ENCODE data around the gene SNAPC5. TPM values are rescaled to one million over a fixed set of nuclear protein-coding genes. Genes with fewer than 3 reads are reported as not detected.

SNAPC5 gene
- total and polyA plus RNA-seq, 2 of the 13 experiments (the other 11 are each of a cell fraction or from before 2014, with no cell fraction given): 14.8 to 36.2 TPM

DNA sequence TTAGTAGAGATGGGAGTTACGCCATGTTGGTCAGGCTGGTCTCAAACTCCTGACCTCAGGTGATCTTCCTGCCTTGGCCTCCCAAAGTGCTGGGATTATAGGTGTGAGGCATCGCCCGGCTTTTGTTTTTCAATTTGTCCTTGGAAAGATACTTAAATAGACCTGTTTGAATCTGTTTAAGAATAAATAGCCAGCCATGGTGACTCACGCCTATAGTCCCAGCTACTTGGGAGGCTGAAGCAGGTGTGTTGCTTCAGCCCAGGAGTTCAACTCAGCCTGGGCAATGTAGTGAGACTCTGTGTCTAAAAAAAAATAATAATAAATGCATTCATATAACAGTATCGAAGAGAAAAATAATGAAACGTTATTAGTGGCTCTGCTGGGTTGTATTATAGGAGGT is 17.3 kb downstream of the SNAPC5 start:
- Histone ChIP-seq H2AFZ (ENCODE audit: low read length) (no peak overlapping the region), H3K4me1 (ENCODE audit: insufficient read depth, low read length) (no peaks in the 10 kb centered on the region), H3K27ac (ENCODE audit: extremely low read length, insufficient read depth, low read length) (no peak overlapping the region), H3K79me2 (ENCODE audit: insufficient read depth, low read length) (no peaks in the 10 kb centered on the region), H3K27me3 (ENCODE audit: control insufficient read depth in 1 of 2, insufficient read depth in 2 of 2, low read length in 2 of 2) (no peaks in the 10 kb centered on the region), H3K9me3 (ENCODE audit: low read length) (no peaks in the 10 kb centered on the region), H4K20me1 (ENCODE audit: insufficient read depth, low read length) (no peaks in the 10 kb centered on the region), H3K4me2 (ENCODE audit: low read depth, low read length) (no peak overlapping the region), H3K36me3 (replicated peaks in 1 of 2; ENCODE audit: control insufficient read depth in 1 of 2, insufficient read depth in 2 of 2, low read length in 2 of 2) (peaks cover 17 to 34% of the 10 kb centered on the region in 2 experiments), H3K4me3 (replicated peaks in 1 of 3; ENCODE audit: insufficient read depth in 1 of 3, low read depth in 2 of 3, low read length in 3 of 3) (no peak overlapping the region), H3K9ac (ENCODE audit: insufficient read depth, low read depth, low read length) (no peak overlapping the region)
- FAIRE-seq: no peak
- TF ChIP-seq GZF1 (CRISPR knock-in tag; IDR thresholded peaks at IDR 0.05): no peak
- no peak for TF ChIP-seq CTCF (CRISPR knock-in tag; IDR thresholded peaks at IDR 0.05)
- TF ChIP-seq SIX4 (CRISPR knock-in tag; IDR thresholded peaks at IDR 0.05): no peak
- TF ChIP-seq, protein P1, sequence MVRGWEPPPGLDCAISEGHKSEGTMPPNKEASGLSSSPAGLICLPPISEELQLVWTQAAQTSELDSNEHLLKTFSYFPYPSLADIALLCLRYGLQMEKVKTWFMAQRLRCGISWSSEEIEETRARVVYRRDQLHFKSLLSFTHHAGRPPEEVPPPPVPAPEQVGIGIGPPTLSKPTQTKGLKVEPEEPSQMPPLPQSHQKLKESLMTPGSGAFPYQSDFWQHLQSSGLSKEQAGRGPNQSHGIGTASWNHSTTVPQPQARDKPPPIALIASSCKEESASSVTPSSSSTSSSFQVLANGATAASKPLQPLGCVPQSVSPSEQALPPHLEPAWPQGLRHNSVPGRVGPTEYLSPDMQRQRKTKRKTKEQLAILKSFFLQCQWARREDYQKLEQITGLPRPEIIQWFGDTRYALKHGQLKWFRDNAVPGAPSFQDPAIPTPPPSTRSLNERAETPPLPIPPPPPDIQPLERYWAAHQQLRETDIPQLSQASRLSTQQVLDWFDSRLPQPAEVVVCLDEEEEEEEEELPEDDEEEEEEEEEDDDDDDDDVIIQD (CRISPR knock-in tag; IDR thresholded peaks at IDR 0.05; ENCODE audit: low read depth): no peak
- intact Hi-C loops (cut with micrococcal nuclease; ENCODE audit: unreplicated experiment): no loop called here
- ATAC-seq: no peak
- no peak for DNase-seq (ENCODE audit: low spot score)
- BruUV-seq (replicated peaks): no TSS peak
- ChIA-PET CTCF (ENCODE audit: low intra/inter-chr PET ratio, low total read pairs) (no interaction called here), POLR2A (no interaction called here)
- 96% methylated on average over 6 of the region's 6 CpGs for WGBS (ENCODE audit: low lambda C conversion rate)
- in situ Hi-C loops (cut with HindIII; ENCODE audit: extremely low pct_ligation_motif_present, low pct_unique_long_range_greater_than_20kb): loop anchor here (25.0 kb wide), 1 partner anchor 93 kb away; the partner anchor contains the start of gene MAP2K1

DNA sequence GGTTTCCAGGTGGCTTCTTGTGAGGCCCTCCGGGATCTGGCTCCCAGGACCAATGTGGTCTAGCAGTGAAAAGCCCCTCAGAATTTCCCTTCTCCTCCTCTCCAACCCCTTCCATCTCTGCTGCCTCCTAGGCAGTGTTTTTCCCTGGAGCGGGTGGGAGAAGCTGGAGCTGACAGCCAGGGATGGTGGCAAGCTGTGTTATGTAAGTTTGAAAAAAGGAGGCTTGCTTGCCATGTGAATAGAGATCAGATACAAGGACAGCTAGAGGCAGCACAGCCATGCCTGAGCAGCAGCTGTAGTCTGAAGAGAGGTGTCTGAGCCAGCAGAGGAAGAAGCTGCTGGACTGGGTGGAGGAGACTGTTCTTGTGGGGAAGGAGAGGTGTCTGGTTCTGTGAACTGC is 20.6 kb downstream of the SNAPC5 start:
- in situ Hi-C loops (cut with HindIII; ENCODE audit: extremely low pct_ligation_motif_present, low pct_unique_long_range_greater_than_20kb): loop anchor here (25.0 kb wide), 1 partner anchor 90 kb away; the partner anchor contains the start of gene MAP2K1
- ATAC-seq: no peak
- H4K20me1 ChIP-seq (ENCODE audit: insufficient read depth, low read length): no peaks in the 10 kb centered on the region
- peaks cover 7 to 12% of the 10 kb centered on the region in 2 experiments; a peak in 4 of 5 replicates for H3K36me3 ChIP-seq (replicated peaks in 1 of 2; ENCODE audit: control insufficient read depth in 1 of 2, insufficient read depth in 2 of 2, low read length in 2 of 2)
- no peaks in the 10 kb centered on the region for H3K27me3 ChIP-seq (ENCODE audit: control insufficient read depth in 1 of 2, insufficient read depth in 2 of 2, low read length in 2 of 2)
- POLR2A ChIA-PET: no interaction called here
- no peak overlapping the region for H2AFZ ChIP-seq (ENCODE audit: low read length)
- H3K4me1 ChIP-seq (ENCODE audit: insufficient read depth, low read length): peaks cover 12% of the 10 kb centered on the region
- 94% methylated on average over 2 of the region's 2 CpGs for WGBS (ENCODE audit: low lambda C conversion rate)
- H3K4me3 ChIP-seq (replicated peaks in 1 of 3; ENCODE audit: insufficient read depth in 1 of 3, low read depth in 2 of 3, low read length in 3 of 3): no peak overlapping the region
- no peak overlapping the region for H3K9ac ChIP-seq (ENCODE audit: insufficient read depth, low read depth, low read length)
- H3K79me2 ChIP-seq (ENCODE audit: insufficient read depth, low read length): no peaks in the 10 kb centered on the region
- no TSS peak for BruUV-seq (replicated peaks)
- intact Hi-C loops (cut with micrococcal nuclease; ENCODE audit: unreplicated experiment): no loop called here
- H3K4me2 ChIP-seq (ENCODE audit: low read depth, low read length): no peak overlapping the region
- no peak for DNase-seq (ENCODE audit: low spot score)
- no peak overlapping the region for H3K27ac ChIP-seq (ENCODE audit: extremely low read length, insufficient read depth, low read length)
- CTCF ChIA-PET (ENCODE audit: low intra/inter-chr PET ratio, low total read pairs): no interaction called here
- FAIRE-seq: no peak
- no peaks in the 10 kb centered on the region for H3K9me3 ChIP-seq (ENCODE audit: low read length)
- TF ChIP-seq ZNF383 (CRISPR knock-in tag; IDR thresholded peaks at IDR 0.05; ENCODE audit: borderline replicate concordance) (no peak), ZMAT3 (CRISPR knock-in tag; conservative IDR thresholded peaks at IDR 0.05) (no peak), ZNF775 (CRISPR knock-in tag; IDR thresholded peaks at IDR 0.05; ENCODE audit: borderline replicate concordance) (no peak), TCF12 (IDR thresholded peaks at IDR 0.05) (no peak), TCF12 (CRISPR knock-in tag; IDR thresholded peaks at IDR 0.05) (no peak), ZNF777 (CRISPR knock-in tag; IDR thresholded peaks at IDR 0.05) (no peak), HES4 (CRISPR knock-in tag; IDR thresholded peaks at IDR 0.05; ENCODE audit: borderline replicate concordance) (no peak), NFE2 (CRISPR knock-in tag; IDR thresholded peaks at IDR 0.05) (no peak)

Measured in HepG2 (cell line).